ENCODE data around the gene PLCD3. TPM values are rescaled to one million over a fixed set of nuclear protein-coding genes. Genes with fewer than 3 reads are reported as not detected.

PLCD3 gene
- total RNA-seq, 1 donor from 2014 or later: 37.0 TPM

DNA sequence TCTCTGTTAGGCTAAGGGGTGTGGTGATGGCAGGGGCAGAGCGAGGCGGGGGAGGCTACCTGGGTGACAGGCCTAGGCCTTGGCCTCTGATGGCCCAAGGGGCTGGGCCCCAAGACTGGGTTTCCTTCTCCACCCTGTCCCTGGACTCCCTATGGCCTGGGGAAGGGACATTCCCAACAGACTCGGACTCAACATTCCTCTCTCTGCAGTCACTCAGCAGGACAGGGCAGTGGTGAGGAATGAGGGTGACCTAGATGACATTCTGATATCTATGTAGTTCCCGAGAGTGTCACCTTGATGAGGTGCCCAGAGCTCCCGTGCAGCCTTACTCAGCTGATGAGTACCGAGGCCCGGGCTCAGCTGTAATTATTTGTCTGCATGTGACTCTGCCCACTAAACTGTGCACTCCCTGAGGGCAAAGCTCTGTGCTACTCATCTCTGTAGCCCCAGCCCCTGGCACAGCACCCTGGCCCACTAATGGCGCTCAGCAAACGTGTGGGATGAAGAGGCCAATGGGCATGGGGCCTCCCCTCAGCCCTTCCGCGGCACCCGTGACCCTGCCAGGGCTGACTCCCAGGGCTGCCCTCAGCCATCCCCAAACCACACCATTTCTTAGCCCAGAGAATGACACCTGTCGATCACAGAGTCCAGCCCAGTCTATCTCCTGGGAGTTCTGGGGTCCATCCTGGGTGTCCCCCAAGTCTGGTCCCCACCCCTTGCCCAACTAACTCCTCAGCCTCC is 2.2 kb downstream of the PLCD3 start:
- TF ChIP-seq, protein P1, sequence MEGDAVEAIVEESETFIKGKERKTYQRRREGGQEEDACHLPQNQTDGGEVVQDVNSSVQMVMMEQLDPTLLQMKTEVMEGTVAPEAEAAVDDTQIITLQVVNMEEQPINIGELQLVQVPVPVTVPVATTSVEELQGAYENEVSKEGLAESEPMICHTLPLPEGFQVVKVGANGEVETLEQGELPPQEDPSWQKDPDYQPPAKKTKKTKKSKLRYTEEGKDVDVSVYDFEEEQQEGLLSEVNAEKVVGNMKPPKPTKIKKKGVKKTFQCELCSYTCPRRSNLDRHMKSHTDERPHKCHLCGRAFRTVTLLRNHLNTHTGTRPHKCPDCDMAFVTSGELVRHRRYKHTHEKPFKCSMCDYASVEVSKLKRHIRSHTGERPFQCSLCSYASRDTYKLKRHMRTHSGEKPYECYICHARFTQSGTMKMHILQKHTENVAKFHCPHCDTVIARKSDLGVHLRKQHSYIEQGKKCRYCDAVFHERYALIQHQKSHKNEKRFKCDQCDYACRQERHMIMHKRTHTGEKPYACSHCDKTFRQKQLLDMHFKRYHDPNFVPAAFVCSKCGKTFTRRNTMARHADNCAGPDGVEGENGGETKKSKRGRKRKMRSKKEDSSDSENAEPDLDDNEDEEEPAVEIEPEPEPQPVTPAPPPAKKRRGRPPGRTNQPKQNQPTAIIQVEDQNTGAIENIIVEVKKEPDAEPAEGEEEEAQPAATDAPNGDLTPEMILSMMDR (IDR thresholded peaks at IDR 0.05): no peak
- intact Hi-C loops (cut with DNase I): no loop called here
- peak overlapping the region; percentile 78 for H3K27ac ChIP-seq
- H3K4me3 ChIP-seq: no peak overlapping the region
- DNase-seq (no peak), ATAC-seq (no peak)
- no peaks in the 10 kb centered on the region for H3K27me3 ChIP-seq
- peaks cover 38% of the 10 kb centered on the region for H3K4me1 ChIP-seq
- no peaks in the 10 kb centered on the region for H3K9me3 ChIP-seq
- H3K36me3 ChIP-seq: no peaks in the 10 kb centered on the region

DNA sequence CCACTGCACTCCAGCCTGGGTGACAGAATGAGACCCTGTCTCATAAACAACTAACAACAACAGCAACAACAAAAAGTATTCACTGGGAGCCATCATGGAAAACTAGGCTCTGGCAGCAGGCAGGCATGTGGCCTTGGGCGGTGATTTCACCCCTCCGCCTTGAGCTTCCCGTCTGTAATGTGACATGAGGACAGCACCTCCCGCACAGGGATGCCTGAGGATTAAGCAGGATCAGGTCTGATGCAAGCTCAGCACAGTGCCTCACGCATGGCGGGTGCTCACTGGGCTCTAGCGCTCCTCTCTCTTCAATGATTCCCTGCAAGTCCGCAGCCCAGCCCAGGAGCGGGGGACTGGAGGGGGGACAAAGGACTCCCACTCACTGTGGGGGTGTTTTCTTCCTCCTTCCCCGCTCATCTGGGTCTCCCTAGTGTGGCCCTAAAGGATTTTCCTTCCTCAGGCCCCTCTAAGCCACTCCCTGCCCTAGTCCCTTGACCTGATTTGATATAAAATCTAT is 2.8 kb downstream of the PLCD3 start:
- intact Hi-C loops (cut with DNase I): no loop called here
- Histone ChIP-seq H3K36me3 (no peaks in the 10 kb centered on the region), H3K27ac (peak overlapping the region; percentile 78), H3K9me3 (no peaks in the 10 kb centered on the region), H3K27me3 (no peaks in the 10 kb centered on the region), H3K4me3 (no peak overlapping the region), H3K4me1 (peaks cover 39% of the 10 kb centered on the region)
- no peak for ATAC-seq
- TF ChIP-seq, protein P1 (IDR thresholded peaks at IDR 0.05): no peak
- DNase-seq: no peak

DNA sequence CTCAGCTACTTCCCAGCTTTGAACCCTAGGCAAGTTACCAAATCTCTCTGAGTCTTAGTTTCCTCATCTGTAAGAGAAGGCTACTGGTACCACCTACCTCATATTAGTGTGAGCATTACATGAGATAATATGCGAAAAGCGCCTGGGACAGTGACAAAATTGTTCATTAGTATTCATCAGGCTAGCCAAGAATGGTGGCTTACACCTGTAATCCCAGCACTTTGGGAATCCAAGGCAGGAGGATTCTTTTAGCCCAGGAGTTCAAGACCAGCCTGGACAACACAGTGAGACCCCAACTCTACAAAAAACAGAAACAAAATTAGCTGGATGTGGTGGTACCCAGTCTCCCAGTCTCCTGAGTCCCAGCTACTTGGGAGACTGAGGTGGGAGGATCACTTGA is 3.3 kb downstream of the PLCD3 start:
- TF ChIP-seq, protein P1 (IDR thresholded peaks at IDR 0.05): no peak
- Histone ChIP-seq H3K27me3 (no peaks in the 10 kb centered on the region), H3K4me3 (no peak overlapping the region), H3K36me3 (no peaks in the 10 kb centered on the region), H3K9me3 (no peaks in the 10 kb centered on the region), H3K4me1 (peaks cover 43% of the 10 kb centered on the region), H3K27ac (peak overlapping the region; percentile 78)
- ATAC-seq (no peak), DNase-seq (no peak)
- intact Hi-C loops (cut with DNase I): no loop called here

DNA sequence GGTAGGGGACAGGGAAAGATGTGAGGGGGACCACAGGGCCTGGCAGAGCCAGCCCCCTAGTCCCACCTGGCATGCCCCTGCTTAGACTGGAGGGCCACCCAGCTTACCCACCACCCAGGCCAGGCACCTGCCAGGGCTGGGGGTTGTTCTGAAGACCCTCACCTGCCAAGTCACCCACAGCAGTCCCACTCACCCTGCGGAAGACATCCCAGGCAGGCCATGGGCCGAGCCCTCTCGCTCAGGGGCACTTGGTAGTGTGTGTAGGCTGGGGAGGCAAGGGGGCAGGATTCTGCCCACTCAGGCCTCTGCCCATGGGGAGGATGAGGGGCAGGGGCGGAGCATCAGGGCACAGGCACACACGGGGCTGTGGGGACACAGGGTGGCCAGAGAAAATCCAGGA is 4.0 kb downstream of the PLCD3 start:
- ATAC-seq (no peak), DNase-seq (no peak)
- Histone ChIP-seq H3K4me1 (peaks cover 49% of the 10 kb centered on the region), H3K4me3 (no peak overlapping the region), H3K27ac (peak overlapping the region; percentile 78), H3K9me3 (no peaks in the 10 kb centered on the region), H3K27me3 (no peaks in the 10 kb centered on the region), H3K36me3 (no peaks in the 10 kb centered on the region)
- TF ChIP-seq, protein P1 (IDR thresholded peaks at IDR 0.05): no peak
- intact Hi-C loops (cut with DNase I): no loop called here

DNA sequence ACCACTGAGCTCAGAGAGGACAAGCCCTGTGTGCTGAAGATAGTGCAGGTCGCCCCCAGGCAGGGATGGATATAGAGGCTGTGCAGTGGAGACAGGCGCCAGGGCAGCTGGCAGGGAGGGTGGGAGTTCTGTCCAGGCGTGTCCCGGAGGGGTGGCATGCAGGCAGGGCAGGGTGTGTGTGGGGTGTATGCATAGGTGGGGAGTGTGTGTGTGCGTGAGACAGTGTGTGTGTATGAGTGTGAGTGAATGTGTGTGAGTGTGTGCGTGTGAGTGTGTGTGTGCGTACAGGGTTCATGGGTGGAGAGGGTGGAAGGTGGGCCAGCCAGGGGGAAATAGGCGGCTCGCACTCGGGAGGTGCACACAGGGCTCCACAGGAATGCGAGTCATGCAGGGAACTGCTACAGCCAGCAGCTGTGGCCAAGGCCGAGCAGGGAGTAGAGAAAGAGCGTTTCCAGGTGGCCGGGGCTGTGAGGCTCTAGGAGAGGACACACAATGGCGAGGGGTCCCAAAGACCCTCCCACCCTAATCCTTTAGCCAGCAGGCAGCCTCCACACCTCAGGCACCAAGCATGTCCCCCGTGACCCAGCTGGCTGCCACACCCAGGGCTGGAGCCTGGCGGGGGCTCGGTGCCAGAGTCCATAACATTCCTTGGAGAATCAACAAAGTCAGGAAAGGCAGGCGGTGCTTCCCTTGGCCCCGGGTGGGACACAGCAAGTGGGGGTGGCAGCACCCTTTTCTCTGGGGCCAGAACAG is 4.6 kb downstream of the PLCD3 start:
- intact Hi-C loops (cut with DNase I): no loop called here
- TF ChIP-seq, protein P1 (IDR thresholded peaks at IDR 0.05): no peak
- Histone ChIP-seq H3K9me3 (no peaks in the 10 kb centered on the region), H3K36me3 (no peaks in the 10 kb centered on the region), H3K27me3 (no peaks in the 10 kb centered on the region), H3K27ac (peak overlapping the region; percentile 78), H3K4me1 (peaks cover 55% of the 10 kb centered on the region), H3K4me3 (no peak overlapping the region)
- ATAC-seq: peak; percentile 14
- no peak for DNase-seq
